Measurements from ENCODE around the gene LTBP4.
A peak's percentile ranks its signal among the peaks of the same experiment; 100 is the strongest.
"Not testable (repeated sequence)": the region's sequence is repeated elsewhere in the genome, so short reads cannot be mapped to it uniquely, and the experiment has no call there.

LTBP4 gene

DNA sequence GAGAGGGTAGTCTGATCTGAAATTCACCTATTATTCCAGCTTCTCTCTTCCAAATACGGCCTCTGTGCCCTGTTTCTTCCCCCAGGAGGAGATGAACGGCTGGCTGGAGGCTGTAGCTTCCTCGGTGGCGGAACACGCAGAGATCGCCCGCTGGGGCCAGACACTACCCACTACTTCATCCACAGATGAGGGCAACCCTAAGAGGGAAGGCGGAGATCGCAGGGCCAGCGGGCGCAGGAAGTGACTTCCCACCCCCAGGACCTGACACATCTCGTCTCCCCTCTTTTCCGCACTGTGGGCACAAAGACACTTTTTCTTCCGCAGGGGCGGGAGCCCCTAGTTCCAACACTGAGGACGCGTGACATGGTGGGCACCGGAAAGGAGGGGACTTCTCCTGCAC is 25.8 kb upstream of the LTBP4 start:
- no peak for DNase-seq (ENCODE audit: low spot score)

- no peak for DNase-seq (ENCODE audit: low spot score)
Measured at GRCh38 chr19:40576151-40576584, 25.0 kb upstream of the LTBP4 start.

GRCh38 chr19:40576585-40577451 is 24.4 kb upstream of the LTBP4 start, which contains the start of gene SHKBP1:
TSS of gene SHKBP1 (plus strand) at chr19:40576873. CDS start at chr19:40576900, 27 bp downstream.
- DNase-seq (ENCODE audit: low spot score) = peak; percentile 94

- DNase-seq (ENCODE audit: low spot score) = peak; percentile 61
Measured at GRCh38 chr19:40578442-40578908, 22.7 kb upstream of the LTBP4 start.

DNA sequence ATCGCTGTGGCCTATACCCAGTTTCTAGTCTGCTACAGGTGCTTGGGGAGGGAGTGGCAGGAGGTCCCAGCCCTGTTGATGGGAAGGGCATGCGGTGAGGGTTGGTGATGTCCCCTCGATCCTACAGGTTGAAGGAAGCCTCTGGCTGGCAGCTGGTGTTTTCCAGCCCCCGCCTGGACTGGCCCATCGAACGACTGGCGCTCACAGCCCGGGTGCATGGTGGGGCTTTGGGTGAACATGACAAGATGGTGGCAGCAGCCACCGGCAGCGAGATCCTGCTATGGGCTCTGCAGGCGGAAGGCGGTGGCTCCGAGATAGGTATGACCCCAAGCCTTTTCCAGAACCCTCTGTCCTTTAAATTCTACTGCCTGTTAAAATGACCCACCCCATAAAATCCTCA is 20.6 kb upstream of the LTBP4 start:
- DNase-seq (ENCODE audit: low spot score) = no peak

- no peak for DNase-seq (ENCODE audit: low spot score)
Measured at GRCh38 chr19:40581531-40581930, 19.6 kb upstream of the LTBP4 start.

DNA sequence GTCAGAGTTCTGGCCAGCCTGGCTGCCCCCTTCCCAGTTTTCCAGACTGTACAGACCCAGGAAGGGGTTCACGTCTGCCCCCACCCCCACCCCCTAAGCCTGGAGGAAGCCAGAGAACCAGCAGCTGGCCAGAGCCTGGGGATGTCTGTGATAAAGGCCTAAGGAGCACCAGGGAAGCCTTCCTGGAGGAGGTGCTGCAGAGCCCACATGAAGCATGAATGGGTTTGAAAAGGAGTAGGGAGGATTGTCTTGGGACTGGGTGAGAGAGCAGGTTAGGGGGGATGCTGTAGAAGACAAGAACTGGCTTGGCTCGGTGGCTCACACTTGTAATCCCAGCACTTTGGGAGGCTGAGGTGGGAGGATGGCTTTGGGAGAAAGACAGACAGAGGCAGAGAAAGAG is 18.7 kb upstream of the LTBP4 start:
- DNase-seq (ENCODE audit: low spot score) = no peak

- no peak for DNase-seq (ENCODE audit: low spot score)
Measured at GRCh38 chr19:40583283-40583682, 17.9 kb upstream of the LTBP4 start.

GRCh38 chr19:40584007-40584406 is 17.2 kb upstream of the LTBP4 start:
- no peak for DNase-seq (ENCODE audit: low spot score)

GRCh38 chr19:40585241-40585981 is 15.8 kb upstream of the LTBP4 start:
- no peak for DNase-seq (ENCODE audit: low spot score)

DNA sequence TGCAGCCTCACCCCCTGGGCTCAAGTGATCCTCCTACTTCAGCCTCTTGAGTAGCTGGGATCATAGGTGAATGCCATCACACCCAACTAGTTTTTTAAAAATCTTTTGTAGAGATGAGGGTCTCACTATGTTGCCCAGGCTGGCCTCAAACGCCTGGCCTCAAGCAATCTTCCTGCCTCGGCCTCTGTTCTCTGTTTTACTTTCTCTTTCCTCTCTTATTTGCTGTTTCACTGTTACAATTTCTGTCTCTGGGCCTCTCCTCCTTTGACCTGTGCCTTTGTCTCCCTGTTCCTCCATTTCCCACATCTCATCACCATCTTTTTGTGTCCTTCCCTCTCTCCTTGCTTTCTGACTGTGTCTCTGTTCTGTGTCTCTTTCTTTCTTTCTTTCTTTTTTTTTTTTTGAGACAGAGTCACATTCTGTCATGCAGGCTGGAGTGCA is 15.2 kb upstream of the LTBP4 start:
- no peak for DNase-seq (ENCODE audit: low spot score)

GRCh38 chr19:40586611-40587010 is 14.6 kb upstream of the LTBP4 start:
- DNase-seq (ENCODE audit: low spot score) = no peak

DNA sequence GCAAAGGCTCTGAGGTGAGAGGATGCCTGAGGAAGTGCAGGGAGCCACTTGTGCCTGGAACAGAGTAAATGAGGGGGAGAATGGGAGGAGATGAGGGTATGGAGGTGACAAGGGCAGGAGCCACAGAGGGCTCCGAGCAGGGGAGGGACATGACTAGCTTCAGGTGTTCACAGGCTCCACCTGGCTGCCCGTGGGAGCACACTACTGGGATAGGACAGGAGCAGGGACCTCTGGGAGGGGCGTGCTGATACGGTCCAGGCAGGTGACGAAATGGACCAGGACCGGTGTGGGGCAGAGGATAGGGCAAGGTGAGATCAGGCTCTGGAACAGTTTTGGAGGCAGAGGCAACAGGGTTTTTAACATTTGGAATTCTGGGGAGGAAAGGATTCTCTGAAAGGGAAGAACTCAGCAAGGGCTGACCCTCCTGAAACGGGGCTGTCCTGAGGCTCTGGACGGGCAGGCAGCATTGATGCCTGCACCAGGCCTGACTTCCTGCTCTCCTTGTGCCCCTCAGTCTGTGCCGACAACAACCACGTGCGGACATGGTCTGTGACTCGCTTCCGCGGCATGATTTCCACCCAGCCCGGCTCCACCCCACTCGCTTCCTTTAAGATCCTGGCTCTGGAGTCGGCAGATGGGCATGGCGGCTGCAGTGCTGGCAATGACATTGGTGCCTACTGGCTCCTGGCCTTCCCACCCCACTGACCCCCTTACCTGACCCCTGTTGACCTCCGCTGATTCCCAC is 12.9 kb upstream of the LTBP4 start:
- no peak for DNase-seq (ENCODE audit: low spot score)

- no peak for DNase-seq (ENCODE audit: low spot score)
Measured at GRCh38 chr19:40588926-40589569, 12.1 kb upstream of the LTBP4 start.

DNA sequence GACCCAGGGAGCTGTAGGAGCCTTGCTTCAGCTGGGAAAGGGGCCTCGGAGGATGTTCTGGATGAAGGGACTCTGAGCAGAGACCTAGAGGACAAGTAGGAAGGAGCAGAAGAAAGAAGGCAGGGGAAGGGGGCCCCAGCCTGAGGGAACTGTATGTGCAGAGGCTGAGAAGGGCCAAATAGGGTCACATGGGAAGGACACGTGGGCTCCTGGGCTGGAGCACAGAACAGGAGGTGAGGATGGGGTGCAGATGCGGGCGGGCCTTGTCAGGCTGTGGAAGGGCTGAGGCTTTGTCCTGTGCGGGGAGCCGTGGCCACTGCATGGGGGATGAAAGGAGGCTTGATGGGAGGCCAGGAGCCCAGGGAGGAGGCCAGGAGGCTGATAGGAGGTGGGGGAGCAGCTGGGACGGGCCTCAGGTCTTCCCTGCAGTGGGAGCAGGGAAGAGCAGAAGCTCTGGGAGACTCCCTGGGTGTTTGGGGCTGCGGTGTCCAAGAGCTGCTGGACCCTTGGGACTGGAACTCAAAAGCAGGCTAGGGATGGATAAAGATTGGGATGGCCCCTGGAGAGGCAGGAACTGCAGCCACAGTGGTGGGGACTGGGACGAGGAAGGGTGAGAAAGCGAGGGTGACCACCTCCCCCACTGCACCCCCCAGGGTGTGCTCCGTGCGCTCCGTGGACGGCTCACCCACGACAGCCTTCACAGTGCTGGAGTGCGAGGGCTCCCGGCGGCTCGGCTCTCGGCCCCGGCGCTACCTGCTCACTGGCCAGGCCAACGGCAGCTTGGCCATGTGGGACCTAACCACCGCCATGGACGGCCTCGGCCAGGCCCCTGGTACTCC is 11.4 kb upstream of the LTBP4 start:
- DNase-seq (ENCODE audit: low spot score) = no peak

GRCh38 chr19:40590464-40591265 is 10.5 kb upstream of the LTBP4 start:
- DNase-seq (ENCODE audit: low spot score) = no peak

DNA sequence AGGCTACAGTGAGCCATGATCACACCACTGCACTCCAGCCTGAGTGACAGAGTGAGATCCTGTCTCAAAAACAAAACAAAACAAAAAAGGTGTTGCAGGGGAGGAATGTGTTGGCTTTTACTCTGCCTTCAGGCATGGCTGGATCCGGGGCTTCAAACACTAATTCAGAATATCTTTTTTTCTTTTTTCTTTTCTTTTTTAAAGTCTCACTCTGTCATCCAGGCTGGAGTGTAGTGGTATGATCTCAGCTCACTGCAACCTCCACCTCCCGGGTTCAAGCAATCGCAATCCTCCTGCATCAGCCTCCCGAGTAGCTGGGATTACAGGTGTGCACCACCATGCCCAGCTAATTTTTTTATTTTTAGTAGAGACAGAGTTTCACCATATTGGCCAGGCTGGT is 9.4 kb upstream of the LTBP4 start:
- DNase-seq (ENCODE audit: low spot score) = not testable (repeated sequence)

DNA sequence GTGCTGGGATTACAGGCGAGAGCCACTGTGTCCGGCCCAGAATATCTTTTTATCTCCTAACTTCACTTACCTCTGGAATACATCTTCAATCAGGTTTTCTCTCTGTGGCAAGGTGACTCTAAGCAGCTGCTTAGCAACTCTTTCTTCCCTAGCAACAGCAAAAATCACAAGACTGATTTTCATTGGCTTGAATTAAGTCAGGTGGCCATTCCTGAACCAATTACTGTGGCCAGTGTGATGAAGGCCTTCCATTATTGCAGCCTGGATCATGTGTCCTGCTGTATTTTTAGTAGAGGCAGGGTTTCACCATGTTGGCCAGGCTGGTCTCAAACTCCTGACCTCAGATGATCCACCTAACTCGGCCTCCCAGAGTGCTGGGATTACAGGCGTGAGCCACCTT is 9.0 kb upstream of the LTBP4 start:
- no peak for DNase-seq (ENCODE audit: low spot score)

DNA sequence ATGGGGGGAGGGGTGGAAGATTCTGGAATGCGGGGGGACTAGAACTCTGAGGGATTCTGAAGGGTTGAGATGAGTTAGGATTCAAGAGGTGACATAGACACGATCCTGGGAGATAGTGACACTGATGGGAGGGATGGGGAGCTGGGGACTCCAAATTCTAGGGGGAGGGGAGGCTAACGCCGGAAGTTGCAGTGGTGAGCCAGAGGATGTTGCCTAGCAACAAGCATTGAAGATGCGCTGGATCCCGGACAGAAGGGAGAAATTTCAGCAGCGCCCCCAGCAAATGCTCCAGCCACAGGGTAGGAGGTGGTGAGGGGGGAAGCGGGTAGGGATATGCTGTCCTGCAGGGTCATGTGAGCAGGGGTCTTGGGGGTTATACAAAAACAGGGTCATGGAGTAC is 6.9 kb upstream of the LTBP4 start:
- DNase-seq (ENCODE audit: low spot score) = no peak

DNA sequence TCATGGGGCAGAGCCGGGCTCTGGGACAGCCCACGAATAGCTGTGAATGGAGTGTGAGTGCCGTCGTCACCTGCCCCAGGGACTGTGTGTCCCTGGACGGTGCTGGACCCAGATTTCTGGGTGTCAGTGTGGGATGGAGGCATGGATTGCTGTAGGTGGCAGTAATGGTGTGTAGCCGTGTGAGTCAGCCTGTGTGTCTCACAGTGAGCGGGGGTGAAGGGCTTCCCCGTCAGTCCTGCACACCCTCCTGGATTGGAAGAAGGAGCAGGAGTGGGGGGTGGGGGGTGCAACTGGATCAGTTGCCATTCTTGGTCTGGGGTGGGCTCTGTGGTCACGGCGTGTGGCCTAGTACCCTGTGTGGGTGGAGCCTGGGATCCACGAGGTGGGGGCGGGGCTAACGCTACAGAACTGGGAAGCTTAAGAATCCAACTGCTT is 6.5 kb upstream of the LTBP4 start:
- DNase-seq (ENCODE audit: low spot score) = no peak

Data from hematopoietic multipotent progenitor cell treated with erythropoietin and hydrocortisone succinate and interleukin-3 and kit ligand, for 15 days (in vitro differentiated cells).